ENCODE results near the gene THRA.

DNA sequence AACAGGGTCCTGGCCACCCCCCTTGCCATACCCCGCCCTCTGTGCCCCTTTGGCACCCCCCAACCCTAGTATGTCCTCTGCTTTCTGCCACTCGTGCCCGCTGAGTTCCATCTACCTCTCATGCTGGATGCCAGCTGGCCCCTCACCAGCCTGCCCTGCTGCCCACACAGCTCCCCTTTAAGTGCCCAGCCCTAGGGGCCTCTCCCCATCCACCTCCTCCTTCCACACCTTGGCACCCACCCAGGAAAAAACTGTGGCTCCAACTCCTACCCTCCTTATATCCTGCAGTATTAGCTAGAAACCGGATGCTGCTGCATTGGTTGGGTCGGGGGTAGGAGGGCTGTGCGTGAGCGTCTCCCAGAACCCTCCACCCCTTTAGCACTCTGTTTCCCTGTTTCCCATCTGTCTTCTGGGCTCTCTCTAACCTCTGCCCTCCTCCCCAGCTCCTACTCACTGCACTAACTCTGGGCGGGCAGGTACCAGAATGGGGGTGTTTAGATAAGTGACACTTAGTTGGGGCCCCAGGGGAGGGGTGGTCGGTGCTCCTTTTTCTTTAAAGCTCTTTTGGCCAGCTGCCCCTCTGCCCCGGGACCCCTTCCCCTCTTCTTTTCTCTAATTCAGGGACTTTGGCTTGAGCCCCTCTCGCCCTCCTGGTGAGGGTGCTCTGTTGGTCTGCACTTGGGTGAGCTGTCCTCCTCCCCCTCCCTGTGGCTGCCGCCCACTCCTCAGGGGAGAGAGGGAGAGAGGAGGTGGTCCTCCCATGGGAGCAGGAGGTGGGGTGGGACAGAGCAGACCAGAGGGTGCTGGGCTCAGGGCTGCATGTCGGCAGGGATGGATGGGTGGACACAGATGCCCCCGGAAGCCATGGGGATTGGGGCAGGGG, 27.7 kb downstream of the THRA start:
- TF ChIP-seq POLR2A (IDR thresholded peaks at IDR 0.05) = no peak
- TF ChIP-seq, protein P1, sequence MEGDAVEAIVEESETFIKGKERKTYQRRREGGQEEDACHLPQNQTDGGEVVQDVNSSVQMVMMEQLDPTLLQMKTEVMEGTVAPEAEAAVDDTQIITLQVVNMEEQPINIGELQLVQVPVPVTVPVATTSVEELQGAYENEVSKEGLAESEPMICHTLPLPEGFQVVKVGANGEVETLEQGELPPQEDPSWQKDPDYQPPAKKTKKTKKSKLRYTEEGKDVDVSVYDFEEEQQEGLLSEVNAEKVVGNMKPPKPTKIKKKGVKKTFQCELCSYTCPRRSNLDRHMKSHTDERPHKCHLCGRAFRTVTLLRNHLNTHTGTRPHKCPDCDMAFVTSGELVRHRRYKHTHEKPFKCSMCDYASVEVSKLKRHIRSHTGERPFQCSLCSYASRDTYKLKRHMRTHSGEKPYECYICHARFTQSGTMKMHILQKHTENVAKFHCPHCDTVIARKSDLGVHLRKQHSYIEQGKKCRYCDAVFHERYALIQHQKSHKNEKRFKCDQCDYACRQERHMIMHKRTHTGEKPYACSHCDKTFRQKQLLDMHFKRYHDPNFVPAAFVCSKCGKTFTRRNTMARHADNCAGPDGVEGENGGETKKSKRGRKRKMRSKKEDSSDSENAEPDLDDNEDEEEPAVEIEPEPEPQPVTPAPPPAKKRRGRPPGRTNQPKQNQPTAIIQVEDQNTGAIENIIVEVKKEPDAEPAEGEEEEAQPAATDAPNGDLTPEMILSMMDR (IDR thresholded peaks at IDR 0.05) = no peak
